ENCODE measurements around the gene SGMS1. TPM values are rescaled to one million over a fixed set of nuclear protein-coding genes. Genes with fewer than 3 reads are reported as not detected.
A peak's percentile ranks its signal among the peaks of the same experiment; 100 is the strongest.

Gene SGMS1
- total and polyA plus RNA-seq, 12 donors = 7.3 to 24.3 (median 17.1) TPM

- intact Hi-C loops (cut with DNase I) = no loop called here
- Histone ChIP-seq H3K27me3 (no peaks in the 10 kb centered on the region), H3K4me1 (no peaks in the 10 kb centered on the region), H3K27ac (no peak overlapping the region), H3K9me3 (peaks cover 0 to 32% (median 17%) of the 10 kb centered on the region in 11 donors), H3K4me3 (no peak overlapping the region), H3K36me3 (peaks cover 0 to 3% (median 0%) of the 10 kb centered on the region in 9 donors)
- TF ChIP-seq CTCF (IDR thresholded peaks at IDR 0.05) = no peak
- no peak for DNase-seq
- peak in 1 of 8 donors; percentile 44 for ATAC-seq
- WGBS, 2 donors = 88 to 89% methylated on average over 9 of the region's 9 CpGs
Measured at GRCh38 chr10:50480054-50481007, 143.4 kb downstream of the SGMS1 start.

- no peaks in the 10 kb centered on the region for H3K27me3 ChIP-seq
- 83 to 84% methylated on average over 4 of the region's 4 CpGs for WGBS, 2 donors
- peaks cover 0 to 9% (median 0%) of the 10 kb centered on the region in 11 donors for H3K9me3 ChIP-seq
- no peak for ATAC-seq
- H3K36me3 ChIP-seq = no peaks in the 10 kb centered on the region
- H3K4me3 ChIP-seq = no peak overlapping the region
- H3K27ac ChIP-seq = no peak overlapping the region
- no peak for TF ChIP-seq CTCF (IDR thresholded peaks at IDR 0.05)
- no peak for DNase-seq
- H3K4me1 ChIP-seq = peaks cover 0 to 15% (median 8%) of the 10 kb centered on the region in 9 donors
- intact Hi-C loops (cut with DNase I) = no loop called here
Measured at GRCh38 chr10:50477287-50478203, 146.2 kb downstream of the SGMS1 start.

- H3K4me3 ChIP-seq = no peak overlapping the region
- peak in 2 of 8 donors; percentile 39 to 66 for ATAC-seq
- intact Hi-C loops (cut with DNase I) = no loop called here
- WGBS, 2 donors = 70 to 84% methylated on average over 2 of the region's 2 CpGs
- H3K36me3 ChIP-seq = no peaks in the 10 kb centered on the region
- TF ChIP-seq CTCF (IDR thresholded peaks at IDR 0.05) = no peak
- no peak for DNase-seq
- no peaks in the 10 kb centered on the region for H3K27me3 ChIP-seq
- H3K9me3 ChIP-seq = peaks cover 0 to 9% (median 0%) of the 10 kb centered on the region in 11 donors
- peaks cover 0 to 47% (median 39%) of the 10 kb centered on the region in 9 donors for H3K4me1 ChIP-seq
- H3K27ac ChIP-seq = no peak overlapping the region
Measured at GRCh38 chr10:50473756-50474155, 150.0 kb downstream of the SGMS1 start.

GRCh38 chr10:50472914-50473313 is 150.8 kb downstream of the SGMS1 start:
- TF ChIP-seq CTCF (IDR thresholded peaks at IDR 0.05) = no peak
- intact Hi-C loops (cut with DNase I) = no loop called here
- Histone ChIP-seq H3K9me3 (peaks cover 0 to 9% (median 0%) of the 10 kb centered on the region in 11 donors), H3K27me3 (no peaks in the 10 kb centered on the region), H3K36me3 (no peaks in the 10 kb centered on the region), H3K4me1 (peaks cover 0 to 48% (median 41%) of the 10 kb centered on the region in 9 donors), H3K4me3 (no peak overlapping the region), H3K27ac (no peak overlapping the region)
- no peak for ATAC-seq
- no peak for DNase-seq

All from heart right ventricle (tissue), 16 donors.